ENCODE results near the gene TENM3.

TENM3 gene

DNA sequence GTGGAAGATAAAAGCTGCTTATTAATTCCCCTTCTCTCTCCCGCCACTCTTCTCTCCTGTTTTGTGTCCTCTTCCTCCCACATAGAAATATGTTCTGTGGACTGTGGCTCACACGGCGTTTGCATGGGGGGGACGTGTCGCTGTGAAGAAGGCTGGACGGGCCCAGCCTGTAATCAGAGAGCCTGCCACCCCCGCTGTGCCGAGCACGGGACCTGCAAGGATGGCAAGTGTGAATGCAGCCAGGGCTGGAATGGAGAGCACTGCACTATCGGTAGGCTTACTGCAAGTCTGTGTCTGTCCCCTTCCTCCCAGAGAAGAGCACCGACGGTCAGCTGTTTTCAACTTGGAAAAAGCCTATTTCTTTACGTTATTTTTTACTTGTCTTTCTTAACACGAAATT lies 444.9 kb downstream of the TENM3 start:
- no peak for DNase-seq (ENCODE audit: low spot score)

DNA sequence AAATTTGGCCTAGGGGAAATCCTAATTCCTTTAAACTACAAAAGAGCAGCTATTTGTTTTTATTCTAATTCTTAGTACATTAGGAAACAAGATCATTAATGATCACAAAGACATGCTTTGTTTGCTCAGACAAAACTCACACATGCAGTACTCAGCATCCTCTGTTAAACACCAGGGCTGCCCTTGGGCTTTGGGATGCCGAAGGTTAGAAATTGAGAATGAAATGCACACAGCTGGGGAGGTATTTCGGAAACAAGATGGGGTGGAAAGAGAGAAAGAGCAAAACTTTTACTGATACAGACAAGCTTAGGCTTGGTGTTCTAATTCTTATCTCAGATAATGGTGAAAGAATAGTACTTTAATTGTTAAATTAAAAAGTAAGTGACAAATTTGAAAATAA lies 451.3 kb downstream of the TENM3 start:
- no peak for DNase-seq (ENCODE audit: low spot score)

DNA sequence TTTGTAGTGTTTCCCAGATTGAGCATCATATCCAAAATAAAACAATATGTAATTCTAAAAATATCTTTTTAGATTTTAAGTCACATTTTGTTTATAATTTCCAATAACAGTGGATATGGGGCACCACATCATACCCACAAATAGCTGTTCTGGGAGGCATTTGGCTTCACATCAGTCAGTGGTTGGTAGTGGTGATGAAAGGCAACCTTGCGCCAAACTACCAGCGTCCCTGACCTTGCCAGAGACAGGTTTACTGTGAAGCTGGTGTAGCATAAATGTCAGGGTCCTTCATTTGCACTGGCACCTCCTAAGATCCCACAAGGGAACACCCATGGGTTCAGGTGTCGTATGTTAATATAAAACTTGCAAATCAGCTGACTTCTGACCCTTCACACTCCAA lies 451.8 kb downstream of the TENM3 start:
- DNase-seq (ENCODE audit: low spot score) = no peak

DNA sequence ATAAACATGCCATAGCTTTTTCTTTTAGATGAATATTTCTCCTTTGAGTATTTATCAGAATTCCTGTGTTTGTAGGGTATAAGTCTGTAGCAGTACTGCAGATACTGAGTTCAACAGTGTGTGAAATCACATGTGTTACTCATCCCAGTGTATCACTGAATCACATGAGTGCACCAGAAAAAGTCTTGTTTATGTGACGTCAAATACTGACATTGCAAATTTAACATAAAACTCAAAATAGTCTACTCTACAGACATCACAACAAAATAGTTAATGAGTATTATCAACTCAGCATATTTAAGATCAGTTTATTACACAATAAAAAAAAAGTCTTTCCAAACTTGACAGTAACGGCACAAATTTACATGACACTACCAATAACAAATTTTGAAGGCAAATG lies 452.6 kb downstream of the TENM3 start:
- no peak for DNase-seq (ENCODE audit: low spot score)

DNA sequence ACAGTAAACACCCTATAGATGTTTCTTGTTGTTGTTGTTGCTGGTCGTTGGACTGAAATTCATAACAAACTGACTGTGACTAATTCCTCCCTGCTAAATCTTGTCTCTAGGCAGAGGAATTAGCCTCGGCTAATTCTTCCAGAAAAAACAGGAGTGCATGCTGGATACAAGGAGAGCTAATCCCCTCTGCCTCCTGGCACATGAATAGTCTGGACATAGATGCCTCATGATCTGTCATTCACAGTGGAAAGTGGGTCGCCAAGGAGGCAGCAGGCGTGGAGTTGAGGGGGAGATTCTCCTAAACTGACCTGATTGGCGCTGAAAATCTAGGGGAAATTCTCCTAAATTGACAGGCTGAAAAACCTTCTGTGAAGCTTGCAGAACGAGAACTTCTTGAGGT lies 453.9 kb downstream of the TENM3 start:
- no peak for DNase-seq (ENCODE audit: low spot score)

DNA sequence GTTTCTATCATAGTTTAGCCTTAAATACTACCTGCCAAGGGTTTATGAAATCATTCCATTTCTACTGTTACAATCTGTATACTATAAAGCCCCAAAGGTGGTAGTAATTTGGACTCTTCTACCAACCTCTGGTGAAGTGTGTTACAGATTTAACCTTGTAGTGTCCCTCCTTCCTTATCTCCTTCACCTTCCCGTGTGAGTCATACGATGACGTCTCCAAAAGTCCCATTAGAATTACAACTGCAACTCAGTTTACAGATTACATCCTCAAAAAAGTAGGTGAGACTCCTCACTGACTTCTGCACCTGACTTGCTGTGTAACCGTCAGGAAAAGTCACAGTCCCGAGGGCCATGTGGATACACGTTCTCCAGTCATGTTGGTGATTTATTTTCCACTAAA lies 455.0 kb downstream of the TENM3 start:
- no peak for DNase-seq (ENCODE audit: low spot score)

DNA sequence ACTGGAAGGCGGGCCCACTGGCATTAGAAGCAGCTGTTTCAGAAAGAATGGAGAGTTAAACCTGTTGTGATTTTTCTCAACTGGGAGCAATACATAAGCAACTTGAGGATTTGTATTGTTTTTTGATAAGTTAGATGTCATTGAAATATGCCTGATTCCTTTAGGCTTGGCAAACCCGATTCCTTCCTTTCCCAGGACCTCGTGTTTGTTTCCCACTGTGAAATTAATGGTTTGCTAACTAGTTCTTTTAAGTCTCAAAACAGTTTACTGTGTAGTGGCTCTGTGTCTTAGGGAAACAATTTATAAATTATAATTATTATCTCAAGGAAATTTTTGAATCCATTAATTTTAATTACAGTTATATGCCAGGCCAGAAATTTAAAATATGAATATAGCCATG lies 456.0 kb downstream of the TENM3 start:
- DNase-seq (ENCODE audit: low spot score) = no peak

DNA sequence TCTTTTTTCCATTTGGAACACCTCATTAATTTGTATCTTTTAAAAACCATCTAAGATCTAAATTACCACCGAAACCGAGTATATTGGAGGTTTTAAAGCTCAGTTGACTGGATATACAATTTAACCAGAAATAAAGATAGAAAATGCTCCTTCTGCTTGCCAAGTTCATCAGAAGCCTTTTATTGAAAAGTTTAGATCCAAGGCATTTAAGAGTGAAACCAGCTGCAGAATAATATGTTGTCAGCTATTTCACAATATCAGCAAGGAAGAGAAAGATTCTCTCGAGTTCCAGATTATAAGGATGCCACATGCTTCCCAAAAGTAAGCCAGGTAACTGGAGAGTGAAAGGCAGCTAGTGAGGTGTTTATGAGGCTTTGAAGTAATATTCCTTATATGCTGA lies 456.6 kb downstream of the TENM3 start:
- no peak for DNase-seq (ENCODE audit: low spot score)

DNA sequence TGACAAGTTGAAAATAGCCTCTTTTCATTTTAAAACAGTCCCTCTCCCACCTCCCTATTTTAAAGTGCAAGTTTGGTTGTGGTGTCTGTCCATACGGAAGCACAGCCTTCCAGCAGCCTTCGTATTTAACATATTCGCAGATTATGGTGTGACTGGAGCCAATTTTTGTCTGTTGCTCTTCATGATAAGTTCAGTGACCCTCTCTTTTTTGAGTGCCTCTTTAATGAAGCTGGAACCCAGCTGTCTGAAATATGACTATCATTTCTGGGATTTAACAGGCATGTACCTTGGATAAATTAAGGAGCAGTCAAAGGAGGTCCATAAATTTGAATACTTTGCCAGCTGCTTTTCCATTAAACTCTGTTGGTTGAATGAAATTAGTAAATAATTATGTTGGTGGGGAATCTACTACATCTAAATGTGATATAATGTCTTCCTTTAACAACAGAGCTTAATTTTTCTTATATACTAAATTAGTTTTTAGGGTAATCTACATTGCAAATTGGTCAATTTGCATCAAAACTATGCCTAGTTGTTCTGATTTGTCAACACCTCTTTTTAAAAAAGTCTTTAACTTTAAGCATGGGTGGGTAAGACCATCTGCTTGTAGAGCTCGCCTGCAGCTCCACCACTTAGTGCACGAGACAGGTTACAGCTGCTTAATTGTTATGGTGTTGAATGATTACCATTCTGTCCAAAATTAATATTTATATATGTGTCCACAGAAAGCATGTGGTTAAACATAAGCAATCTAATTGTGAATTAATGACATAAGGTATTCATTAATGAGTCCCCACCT lies 457.4 kb downstream of the TENM3 start:
- DNase-seq (ENCODE audit: low spot score) = no peak

DNA sequence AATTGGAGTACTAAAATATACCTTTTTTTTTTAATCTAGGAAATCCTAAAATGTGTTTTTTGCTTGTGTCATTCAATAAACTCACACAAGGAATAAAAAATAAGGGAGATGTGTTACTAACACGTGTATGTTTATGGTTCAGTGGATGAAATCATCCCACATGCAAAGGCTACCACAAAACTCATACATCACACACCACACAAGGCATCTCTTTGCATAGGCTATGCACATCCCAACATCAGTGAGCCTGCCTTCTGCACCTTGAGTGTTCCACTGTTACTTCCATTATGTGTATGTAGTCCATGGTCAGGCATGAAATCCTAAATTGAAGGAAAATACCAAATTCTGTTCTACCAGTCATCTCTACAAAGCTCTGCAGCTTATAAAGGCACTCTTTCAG lies 460.9 kb downstream of the TENM3 start:
- no peak for DNase-seq (ENCODE audit: low spot score)

DNA sequence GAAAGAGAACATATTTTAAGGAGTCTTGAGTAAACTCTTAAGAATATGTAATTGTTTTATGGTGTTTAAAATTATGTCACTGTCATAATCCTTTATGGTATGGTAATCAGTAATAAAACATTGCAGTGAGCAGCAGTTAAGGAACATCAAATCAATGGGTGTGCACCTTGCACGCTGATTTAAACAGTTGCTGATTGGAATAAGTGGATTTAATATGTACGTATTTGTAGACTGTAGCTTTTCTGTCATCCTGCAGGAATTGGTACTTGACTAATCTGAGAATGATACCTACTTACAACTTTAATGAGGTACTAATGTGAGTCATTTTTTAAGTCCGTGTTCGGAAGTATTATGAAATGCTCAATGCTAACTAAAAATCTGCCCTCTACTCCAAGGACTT lies 461.7 kb downstream of the TENM3 start:
- DNase-seq (ENCODE audit: low spot score) = no peak

DNA sequence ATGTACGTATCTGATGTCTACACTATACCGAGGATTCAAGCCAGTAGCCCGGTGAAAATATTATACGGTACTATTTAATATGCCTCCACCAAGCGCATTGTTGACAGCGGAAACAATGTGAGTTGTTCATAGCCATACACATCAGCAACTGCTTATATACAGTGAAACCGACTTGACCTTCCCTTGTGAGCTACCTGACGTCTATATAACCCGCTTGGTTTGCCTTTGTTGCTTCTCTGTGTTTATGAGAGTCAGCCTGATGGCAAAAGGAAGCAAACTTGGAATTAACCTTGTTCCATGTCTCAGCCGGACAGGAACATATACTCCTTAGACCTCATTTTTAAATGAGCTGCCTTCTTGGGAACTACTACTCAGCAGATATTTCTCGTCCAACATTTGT lies 462.2 kb downstream of the TENM3 start:
- no peak for DNase-seq (ENCODE audit: low spot score)

DNA sequence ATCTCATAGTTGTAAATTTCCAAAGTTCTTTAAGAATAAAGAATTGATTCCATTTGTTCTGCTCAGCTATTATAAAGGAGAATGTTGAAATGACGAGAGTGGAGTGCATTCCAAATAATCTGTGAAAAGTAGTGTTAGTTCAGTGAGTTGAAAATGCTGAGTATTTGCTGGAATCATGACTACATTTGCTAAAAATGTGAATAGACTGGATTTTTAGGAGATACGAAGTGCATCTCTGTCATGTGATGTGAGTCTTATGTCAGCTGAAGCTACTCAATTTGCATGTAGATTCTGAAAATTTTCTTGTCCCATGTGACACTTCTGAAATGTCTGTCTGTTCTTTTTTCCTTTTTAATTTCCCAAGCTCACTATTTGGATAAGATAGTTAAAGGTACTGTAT lies 468.0 kb downstream of the TENM3 start:
- no peak for DNase-seq (ENCODE audit: low spot score)

DNA sequence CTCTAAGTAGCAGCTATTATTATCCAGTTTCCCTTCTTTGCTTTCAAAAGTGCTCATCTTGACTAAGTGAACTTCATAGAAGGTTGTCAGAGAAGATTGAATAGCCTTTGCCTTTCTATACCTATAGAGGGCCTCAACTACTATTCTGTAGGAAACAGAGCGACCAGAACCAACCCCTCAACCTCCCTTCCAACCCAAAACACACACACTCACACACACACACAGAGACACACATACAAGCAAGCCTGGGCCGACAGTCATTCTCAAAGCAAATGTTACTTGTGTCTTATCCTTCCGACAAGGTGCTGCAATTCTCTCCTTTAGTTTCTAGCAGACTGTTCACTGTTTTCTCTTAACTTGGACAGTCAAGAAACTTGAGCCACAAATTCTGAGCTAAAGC lies 472.3 kb downstream of the TENM3 start:
- no peak for DNase-seq (ENCODE audit: low spot score)

DNA sequence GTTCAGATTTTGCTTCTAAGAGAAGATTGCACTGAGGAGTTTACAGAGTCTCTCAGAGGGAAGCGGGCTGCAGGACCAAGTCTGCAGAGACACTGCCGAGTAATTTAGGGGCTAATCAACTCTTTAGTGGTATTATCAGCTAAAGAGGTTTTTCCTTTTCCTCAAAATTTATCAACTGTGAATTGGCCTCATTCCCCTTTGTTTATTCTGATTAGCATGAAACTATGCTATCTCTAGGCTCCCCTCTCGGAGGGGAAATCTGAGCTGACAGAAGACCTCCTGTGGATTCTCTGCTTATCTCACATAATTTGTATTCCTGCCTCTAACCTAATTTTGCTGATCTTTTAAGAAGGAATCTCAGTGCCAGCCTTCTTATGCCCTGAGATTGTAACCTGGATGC lies 473.0 kb downstream of the TENM3 start:
- no peak for DNase-seq (ENCODE audit: low spot score)

DNA sequence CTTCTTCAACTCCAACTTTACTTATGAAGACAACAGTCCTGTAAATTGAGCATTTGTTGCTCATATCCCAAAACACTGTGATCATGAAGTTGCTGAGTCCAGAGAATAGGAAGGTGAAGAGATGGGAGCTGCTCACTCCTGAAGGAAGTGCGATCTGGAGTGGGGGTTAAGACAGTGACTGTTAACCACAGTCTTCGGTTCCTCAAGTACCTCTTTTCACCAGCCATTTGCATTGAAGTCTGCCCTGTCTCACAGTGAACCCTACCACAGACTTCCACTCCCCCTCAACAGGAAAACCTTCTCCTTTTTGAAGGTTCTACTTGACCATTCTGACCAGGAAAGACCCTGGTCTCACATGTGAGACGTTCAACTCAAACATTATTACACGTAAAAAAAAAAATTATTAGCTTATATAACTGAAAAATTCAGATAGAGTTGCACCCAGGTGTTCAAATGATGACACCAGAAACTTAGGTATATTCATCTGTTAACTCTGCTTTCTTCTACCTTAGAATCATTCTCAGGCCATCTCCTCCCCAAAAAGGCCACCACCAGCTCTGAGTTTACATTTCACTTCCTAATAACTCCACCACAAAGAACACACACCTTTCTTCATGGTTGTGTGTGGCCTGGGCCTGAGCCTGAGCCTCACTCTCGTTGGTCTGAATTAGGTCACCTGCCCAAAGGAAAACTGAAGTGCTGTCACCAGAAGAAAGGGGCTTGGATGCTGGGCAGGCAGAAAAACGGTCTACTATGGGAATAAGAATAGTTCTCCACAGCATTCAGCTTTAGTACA lies 474.8 kb downstream of the TENM3 start:
- no peak for DNase-seq (ENCODE audit: low spot score)

DNA sequence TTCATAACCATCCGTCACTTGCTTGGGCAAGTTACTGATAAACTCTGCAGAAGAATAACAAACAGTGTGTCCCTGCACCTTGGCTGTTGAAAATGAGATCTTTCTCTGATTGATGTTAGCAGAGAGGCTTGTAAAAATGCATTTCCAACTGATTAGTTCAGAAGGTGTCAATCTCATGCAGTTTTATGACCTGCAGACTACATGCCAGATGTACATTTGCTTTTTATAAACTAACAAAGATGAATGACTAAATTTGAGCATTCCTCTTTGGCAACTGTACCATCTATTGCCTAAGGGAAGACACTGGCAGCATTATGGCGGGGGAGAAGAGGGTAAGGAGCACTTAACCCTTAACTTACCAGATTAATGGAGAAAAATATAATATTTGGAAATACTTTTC lies 481.2 kb downstream of the TENM3 start:
- no peak for DNase-seq (ENCODE audit: low spot score)

DNA sequence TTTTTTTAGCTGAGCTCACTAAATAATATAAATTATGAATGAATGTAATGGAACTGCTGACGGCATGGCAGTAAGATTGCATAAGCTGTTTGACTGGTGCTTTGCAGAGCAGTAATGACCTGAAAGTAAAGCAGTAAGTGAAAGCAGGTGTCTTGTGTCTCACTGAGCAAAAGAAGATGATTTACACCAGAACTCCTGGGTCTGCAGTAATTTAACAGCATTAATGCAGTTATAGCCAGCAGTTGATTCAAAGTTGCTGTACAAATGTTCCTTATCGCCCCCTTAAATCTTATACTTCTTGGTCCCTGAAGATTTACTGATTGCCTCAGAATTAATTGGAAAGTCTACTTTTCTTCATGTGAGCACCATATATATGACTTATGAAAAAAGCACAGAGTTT lies 486.3 kb downstream of the TENM3 start:
- no peak for DNase-seq (ENCODE audit: low spot score)

DNA sequence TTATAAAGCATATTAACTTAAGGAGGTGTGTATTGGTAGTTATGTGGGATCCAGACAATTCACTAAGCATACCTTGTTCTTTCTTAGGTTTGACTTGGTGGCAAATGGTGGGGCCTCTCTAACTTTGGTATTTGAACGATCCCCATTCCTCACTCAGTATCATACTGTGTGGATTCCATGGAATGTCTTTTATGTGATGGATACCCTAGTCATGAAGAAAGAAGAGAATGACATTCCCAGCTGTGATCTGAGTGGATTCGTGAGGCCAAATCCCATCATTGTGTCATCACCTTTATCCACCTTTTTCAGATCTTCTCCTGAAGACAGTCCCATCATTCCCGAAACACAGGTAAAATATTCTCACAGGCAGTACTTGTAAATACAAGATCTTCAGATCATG lies 487.6 kb downstream of the TENM3 start:
- no peak for DNase-seq (ENCODE audit: low spot score)

DNA sequence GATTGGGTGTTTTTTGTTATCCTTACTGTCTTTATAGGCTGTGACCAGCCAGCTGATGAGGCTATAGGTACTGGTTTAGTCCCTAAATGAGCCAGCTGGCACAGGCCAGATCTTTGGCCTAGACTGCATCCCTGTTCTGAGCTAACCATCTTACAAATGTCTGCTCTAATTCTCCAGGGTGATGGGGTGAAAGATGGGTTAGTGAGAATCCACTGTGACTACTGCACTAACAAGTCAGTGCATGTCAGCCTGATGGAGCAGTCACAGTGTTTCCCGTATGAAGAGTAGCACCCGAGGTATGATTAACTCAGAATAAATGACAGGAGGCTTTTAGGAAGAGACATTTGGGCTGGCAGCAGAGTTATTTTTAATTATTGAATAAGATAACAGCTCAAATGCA lies 493.0 kb downstream of the TENM3 start:
- no peak for DNase-seq (ENCODE audit: low spot score)

DNA sequence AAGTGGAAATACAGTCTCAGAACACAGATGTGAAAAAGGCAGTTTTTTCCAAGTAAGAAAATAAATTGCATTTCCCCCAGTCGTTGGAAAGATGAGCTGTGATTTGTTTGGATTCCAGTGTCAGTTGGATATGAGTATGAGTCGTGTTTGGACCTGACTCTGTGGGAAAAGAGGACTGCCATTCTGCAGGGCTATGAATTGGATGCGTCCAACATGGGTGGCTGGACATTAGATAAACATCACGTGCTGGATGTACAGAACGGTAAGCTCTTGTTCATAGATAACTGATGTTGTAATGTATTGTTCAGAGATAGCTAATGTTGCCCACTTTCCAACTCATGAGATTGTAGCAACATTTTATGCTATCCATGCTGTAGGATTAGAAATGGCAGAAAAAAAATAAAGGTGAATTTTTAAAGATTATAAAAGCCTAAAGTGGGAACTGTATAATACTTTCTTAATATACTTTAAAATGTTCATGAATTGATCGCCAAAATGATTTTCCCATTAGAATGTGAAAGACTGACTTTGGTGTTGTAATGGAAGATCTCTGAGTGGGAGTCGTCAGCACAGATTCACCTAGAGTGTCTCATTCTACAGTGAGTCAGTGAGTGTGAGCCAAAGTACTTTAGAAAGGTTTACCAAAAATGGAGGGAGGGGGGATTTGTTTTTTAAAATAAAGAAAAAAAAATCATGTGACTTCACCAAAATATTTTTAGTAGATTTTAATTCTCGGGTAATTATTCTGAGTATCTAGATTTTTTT lies 495.3 kb downstream of the TENM3 start:
- no peak for DNase-seq (ENCODE audit: low spot score)

DNA sequence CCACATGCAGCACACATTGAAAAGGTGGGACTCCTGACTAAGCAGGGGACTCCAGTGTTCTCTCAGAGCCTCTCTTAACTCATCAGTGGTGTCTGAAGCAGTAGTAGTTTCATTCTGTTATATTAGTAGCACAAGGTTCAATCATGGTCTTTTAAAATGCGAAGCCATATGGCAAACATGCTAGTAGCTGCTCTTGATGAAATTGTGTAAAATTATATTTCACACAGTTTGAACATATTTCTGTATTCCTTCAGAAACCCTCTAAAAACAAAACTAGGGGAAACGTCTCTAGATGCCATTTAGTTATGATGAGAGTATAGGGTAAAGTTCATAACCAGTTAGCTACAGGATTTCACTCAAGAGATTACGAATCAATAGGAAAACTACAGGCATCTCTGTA lies 497.1 kb downstream of the TENM3 start:
- no peak for DNase-seq (ENCODE audit: low spot score)

DNA sequence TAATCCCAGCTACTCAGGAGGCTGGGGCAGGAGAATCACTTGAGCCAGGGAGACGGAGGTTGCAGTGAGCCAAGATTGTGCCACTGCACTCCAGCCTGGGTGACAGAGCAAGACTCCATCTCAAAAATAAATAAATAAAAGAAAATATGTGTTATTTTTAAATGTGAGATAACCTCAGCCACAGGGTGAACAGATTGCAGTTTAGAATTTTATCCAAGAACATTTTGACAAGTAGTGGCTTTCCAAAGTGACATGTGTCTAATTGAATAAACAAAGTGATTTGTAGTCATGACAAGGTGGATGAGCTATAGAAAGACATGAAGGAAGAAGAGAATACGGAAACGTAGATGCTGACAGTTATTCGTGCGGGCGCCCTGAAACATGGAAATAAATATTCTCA lies 497.9 kb downstream of the TENM3 start:
- DNase-seq (ENCODE audit: low spot score) = no peak

All from activated CD4-positive, alpha-beta T cell treated with anti-CD3 and anti-CD28 coated beads, Interleukin-2, Interleukin-4, amounts not matched to agents 100 ng/mL and 50 ng/mL, durations not matched to agents 16 hours and 8 hours (primary cell).